ENCODE measurements around the gene TRAF1.

- no peak for TF ChIP-seq CTCF (IDR thresholded peaks at IDR 0.05)
- TF ChIP-seq EP300 (IDR thresholded peaks at IDR 0.05), result no peak
Measured at GRCh38 chr9:120886490-120886967, 40.1 kb downstream of the TRAF1 start.

Measured in suprapubic skin (tissue), 3 donors.